K562 (cell line): ENCODE results near the gene MBOAT2.

Experiments used
- CBX3 ChIP-seq, 2 experiments: IDR thresholded peaks; 1 replicate in 1 of 2; 2 replicates in 1 of 2; pipeline ENCODE4 v1.6.1; 2012; ENCODE audit warnings: inconsistent platforms in 2 of 2, low read length in 2 of 2, borderline replicate concordance in 1 of 2, control low read depth in 1 of 2
- CEBPB ChIP-seq: fragments of 450-650 bp; IDR thresholded peaks from 2 replicates; pipeline ENCODE4 v1.6.1; 2016; ENCODE audit warnings: missing genetic modification characterization, missing compliant biosample characterization
- CEBPG ChIP-seq, 3 experiments: fragments of 200-800 bp in 1 of 3; sonication (Bioruptor generic) in 1 of 3; sonication (generic) in 1 of 3; formaldehyde crosslinking in 1 of 3; IDR thresholded peaks in 2 of 3; conservative IDR thresholded peaks in 1 of 3; 2 replicates each; pipeline versions ENCODE4 v1.6.1 to v1.8.0; 2016 to 2022; ENCODE audit warnings: missing compliant biosample characterization in 2 of 3, missing genetic modification characterization in 2 of 3, mild to moderate bottlenecking in 1 of 3, missing genetic modification reagents in 1 of 3
- CREBBP ChIP-seq: IDR thresholded peaks from one replicate; pipeline ENCODE4 v1.6.1; 2012; ENCODE audit warnings: low read depth, mild to moderate bottlenecking, control low read depth, inconsistent platforms, low read length
- ELK1 ChIP-seq: sonication (generic); formaldehyde crosslinking; IDR thresholded peaks from 2 replicates; pipeline ENCODE4 v1.8.1; 2022; ENCODE audit warnings: missing genetic modification reagents
- EP300 ChIP-seq: IDR thresholded peaks from 2 replicates; pipeline ENCODE4 v1.6.1; 2012; ENCODE audit warnings: low read length, improper control_type of control experiment
- NFIC ChIP-seq: fragments of 450-650 bp; IDR thresholded peaks from 2 replicates; pipeline ENCODE4 v1.6.1; 2017; ENCODE audit warnings: mild to moderate bottlenecking, inconsistent platforms
- NR1H2 ChIP-seq: sonication (generic); formaldehyde crosslinking; IDR thresholded peaks from 2 replicates; pipeline ENCODE4 v1.4.0; 2020; ENCODE audit warnings: mild to moderate bottlenecking, missing genetic modification reagents
- POLR2A ChIP-seq: fragments of 450-650 bp; conservative IDR thresholded peaks from 2 replicates; pipeline ENCODE4 v1.6.1; 2016
- SAFB ChIP-seq: fragments of 200-400 bp; formaldehyde crosslinking; IDR thresholded peaks from 2 replicates; pipeline ENCODE4 v1.6.1; 2017; ENCODE audit warnings: low read depth, low read length, borderline replicate concordance
- SREBF2 ChIP-seq: sonication (generic); formaldehyde crosslinking; IDR thresholded peaks from 2 replicates; pipeline ENCODE4 v1.4.0; 2020; ENCODE audit warnings: mild to moderate bottlenecking, missing genetic modification reagents
- U2AF2 ChIP-seq: fragments of 200-400 bp; formaldehyde crosslinking; optimal IDR thresholded peaks from 2 replicates; pipeline ENCODE3; 2017; ENCODE audit warnings: low read depth, mild to moderate bottlenecking, low read length
- ZFP1 ChIP-seq: fragments of 450-650 bp; formaldehyde crosslinking; IDR thresholded peaks from 2 replicates; pipeline ENCODE4 v1.4.0; 2020; ENCODE audit warnings: mild to moderate bottlenecking, mixed read lengths
- TF ChIP-seq, protein P1 (sequence below): fragments of 250-450 bp; sonication (Bioruptor Pico); IDR thresholded peaks from 2 replicates; pipeline ENCODE4 v1.5.0; 2022; ENCODE audit warnings: mild to moderate bottlenecking

DNA sequence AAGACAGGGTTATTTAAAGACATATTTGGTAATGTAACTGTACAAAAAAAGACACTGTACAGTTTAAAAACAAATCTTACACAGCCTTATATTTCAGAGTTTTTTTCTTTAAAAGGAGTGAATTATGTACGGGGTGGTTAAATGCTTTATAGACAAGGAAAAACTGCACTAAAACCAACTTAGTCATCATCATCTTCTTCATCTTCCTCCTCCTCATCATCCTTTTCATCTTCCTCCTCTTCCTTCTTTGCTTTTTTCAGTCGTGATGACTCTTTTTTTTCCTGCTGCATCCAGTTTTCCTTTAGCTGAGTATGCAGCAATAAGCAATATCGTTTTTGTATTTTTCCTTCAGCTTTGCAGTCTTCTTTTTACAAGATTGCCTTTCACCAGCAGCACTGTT is 14.6 kb upstream of the MBOAT2 start:
- no peak for TF ChIP-seq CBX3 (IDR thresholded peaks at IDR 0.05; ENCODE audit: borderline replicate concordance in 1 of 2, low read length in 2 of 2)
- no peak for TF ChIP-seq U2AF2
- TF ChIP-seq POLR2A: no peak
- TF ChIP-seq, protein P1, sequence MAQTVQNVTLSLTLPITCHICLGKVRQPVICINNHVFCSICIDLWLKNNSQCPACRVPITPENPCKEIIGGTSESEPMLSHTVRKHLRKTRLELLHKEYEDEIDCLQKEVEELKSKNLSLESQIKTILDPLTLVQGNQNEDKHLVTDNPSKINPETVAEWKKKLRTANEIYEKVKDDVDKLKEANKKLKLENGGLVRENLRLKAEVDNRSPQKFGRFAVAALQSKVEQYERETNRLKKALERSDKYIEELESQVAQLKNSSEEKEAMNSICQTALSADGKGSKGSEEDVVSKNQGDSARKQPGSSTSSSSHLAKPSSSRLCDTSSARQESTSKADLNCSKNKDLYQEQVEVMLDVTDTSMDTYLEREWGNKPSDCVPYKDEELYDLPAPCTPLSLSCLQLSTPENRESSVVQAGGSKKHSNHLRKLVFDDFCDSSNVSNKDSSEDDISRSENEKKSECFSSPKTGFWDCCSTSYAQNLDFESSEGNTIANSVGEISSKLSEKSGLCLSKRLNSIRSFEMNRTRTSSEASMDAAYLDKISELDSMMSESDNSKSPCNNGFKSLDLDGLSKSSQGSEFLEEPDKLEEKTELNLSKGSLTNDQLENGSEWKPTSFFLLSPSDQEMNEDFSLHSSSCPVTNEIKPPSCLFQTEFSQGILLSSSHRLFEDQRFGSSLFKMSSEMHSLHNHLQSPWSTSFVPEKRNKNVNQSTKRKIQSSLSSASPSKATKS (CRISPR knock-in tag): no peak
- no peak for TF ChIP-seq EP300
- TF ChIP-seq CREBBP: no peak
- TF ChIP-seq NR1H2 (CRISPR knock-in tag): no peak
- no peak for TF ChIP-seq CEBPB (tag)
- TF ChIP-seq CEBPG (CRISPR knock-in tag; IDR thresholded peaks at IDR 0.05): no peak
- no peak for TF ChIP-seq CEBPG (tag; conservative IDR thresholded peaks at IDR 0.05 in 1 of 2, IDR thresholded peaks at IDR 0.05 in 1 of 2)
- TF ChIP-seq NFIC: no peak
- TF ChIP-seq SREBF2 (CRISPR knock-in tag): no peak
- TF ChIP-seq ELK1 (CRISPR knock-in tag): no peak
- TF ChIP-seq ZFP1 (CRISPR knock-in tag): no peak
- TF ChIP-seq SAFB: no peak
